Panc1 (cell line): ENCODE measurements around the gene RSPH4A.

Experiments used
- POLR2AphosphoS5 ChIP-seq: IDR thresholded peaks from 2 replicates; pipeline ENCODE4 v1.6.1; 2012; ENCODE audit warnings: mild to moderate bottlenecking, low read depth, low read length, moderate library complexity
- REST ChIP-seq, 2 experiments: IDR thresholded peaks; 2 replicates each; pipeline ENCODE4 v1.6.1; 2011 to 2012; ENCODE audit warnings: low read depth in 2 of 2, control low read depth in 1 of 2, low read length in 1 of 2, mild to moderate bottlenecking in 1 of 2, moderate library complexity in 1 of 2; ENCODE audit not compliant: insufficient read depth in 1 of 2
- SIN3A ChIP-seq: IDR thresholded peaks from 2 replicates; pipeline ENCODE4 v1.6.1; 2012; ENCODE audit warnings: low read depth, mild to moderate bottlenecking, low read length, moderate library complexity, borderline replicate concordance; ENCODE audit not compliant: insufficient read depth
- TF ChIP-seq, protein P1 (sequence below): fragments of 450-650 bp; IDR thresholded peaks from 2 replicates; pipeline ENCODE4 v1.5.1; 2017; ENCODE audit warnings: mild to moderate bottlenecking

GRCh38 chr6:116568111-116568510 lies 48.2 kb upstream of the RSPH4A start:
- TF ChIP-seq POLR2AphosphoS5 (no peak), REST (IDR thresholded peaks at IDR 0.05; ENCODE audit: insufficient read depth in 1 of 2, low read depth in 2 of 2, low read length in 1 of 2) (no peak), SIN3A (no peak)
- TF ChIP-seq, protein P1, sequence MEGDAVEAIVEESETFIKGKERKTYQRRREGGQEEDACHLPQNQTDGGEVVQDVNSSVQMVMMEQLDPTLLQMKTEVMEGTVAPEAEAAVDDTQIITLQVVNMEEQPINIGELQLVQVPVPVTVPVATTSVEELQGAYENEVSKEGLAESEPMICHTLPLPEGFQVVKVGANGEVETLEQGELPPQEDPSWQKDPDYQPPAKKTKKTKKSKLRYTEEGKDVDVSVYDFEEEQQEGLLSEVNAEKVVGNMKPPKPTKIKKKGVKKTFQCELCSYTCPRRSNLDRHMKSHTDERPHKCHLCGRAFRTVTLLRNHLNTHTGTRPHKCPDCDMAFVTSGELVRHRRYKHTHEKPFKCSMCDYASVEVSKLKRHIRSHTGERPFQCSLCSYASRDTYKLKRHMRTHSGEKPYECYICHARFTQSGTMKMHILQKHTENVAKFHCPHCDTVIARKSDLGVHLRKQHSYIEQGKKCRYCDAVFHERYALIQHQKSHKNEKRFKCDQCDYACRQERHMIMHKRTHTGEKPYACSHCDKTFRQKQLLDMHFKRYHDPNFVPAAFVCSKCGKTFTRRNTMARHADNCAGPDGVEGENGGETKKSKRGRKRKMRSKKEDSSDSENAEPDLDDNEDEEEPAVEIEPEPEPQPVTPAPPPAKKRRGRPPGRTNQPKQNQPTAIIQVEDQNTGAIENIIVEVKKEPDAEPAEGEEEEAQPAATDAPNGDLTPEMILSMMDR: no peak
